Calu3 (cell line): ENCODE measurements around the gene OR10H3. TPM values are rescaled to one million over a fixed set of nuclear protein-coding genes. Genes with fewer than 3 reads are reported as not detected.

Experiments used
- BruUV-seq: library from RNA; stranded (reverse); fragments of 400-500 nt; replicated peaks from 2 replicates; lab custom pipeline; 2021; lab: Mats Ljungman, UMichigan
- CTCF ChIA-PET: fragments of 300-600 bp; sonication (Branson Sonifier 250); formaldehyde crosslinking; loops from one replicate; lab custom pipeline; 2022; ENCODE audit warnings: antibody characterized with exemption; lab: Charles Lee
- DNase-seq: peaks from one replicate; pipeline ENCODE4 v3.0.0; 2022
- H3K27ac Mint-ChIP-seq: one replicate; pipeline ENCODE4 v1.8.0; 2022; ENCODE audit warnings: mixed read lengths; ENCODE audit not compliant: unreplicated experiment
- H3K27me3 Mint-ChIP-seq: one replicate; pipeline ENCODE4 v1.8.0; 2022; ENCODE audit warnings: mixed read lengths; ENCODE audit not compliant: unreplicated experiment
- H3K36me3 Mint-ChIP-seq: one replicate; pipeline ENCODE4 v1.8.0; 2022; ENCODE audit warnings: mild to moderate bottlenecking, moderate library complexity, mixed read lengths; ENCODE audit not compliant: insufficient read depth, unreplicated experiment
- H3K4me1 Mint-ChIP-seq: one replicate; pipeline ENCODE4 v1.8.0; 2022; ENCODE audit warnings: mild to moderate bottlenecking, low read depth, mixed read lengths; ENCODE audit not compliant: unreplicated experiment
- H3K4me3 Mint-ChIP-seq: one replicate; pipeline ENCODE4 v1.8.0; 2022; ENCODE audit warnings: mild to moderate bottlenecking, low read depth, moderate library complexity, mixed read lengths; ENCODE audit not compliant: unreplicated experiment
- H3K9me3 Mint-ChIP-seq: one replicate; pipeline ENCODE4 v1.8.0; 2022; ENCODE audit warnings: low read depth, mixed read lengths; ENCODE audit not compliant: unreplicated experiment
- CTCF ChIP-seq: fragments of 200-600 bp; IDR thresholded peaks from one replicate; pipeline ENCODE4 v1.8.0; 2022; ENCODE audit warnings: antibody characterized with exemption; ENCODE audit not compliant: unreplicated experiment
- intact Hi-C: fragments of 100-400 bp; cut with micrococcal nuclease; formaldehyde crosslinking; loops from one replicate; pipeline ENCODE4 v1.10.0; 2022; ENCODE audit not compliant: unreplicated experiment
- total RNA-seq: library from RNA; stranded (reverse); gene quantifications from 2 replicates; pipeline ENCODE4 v1.2.3, GENCODE V29; 2022

The OR10H3 gene
- total RNA-seq, 1 experiment from 2014 or later, result not detected

- peaks cover 3% of the 10 kb centered on the region for H3K9me3 Mint-ChIP-seq
These were observed 14.8 kb upstream of the OR10H3 start for GRCh38 chr19:15722956-15723355.

DNA sequence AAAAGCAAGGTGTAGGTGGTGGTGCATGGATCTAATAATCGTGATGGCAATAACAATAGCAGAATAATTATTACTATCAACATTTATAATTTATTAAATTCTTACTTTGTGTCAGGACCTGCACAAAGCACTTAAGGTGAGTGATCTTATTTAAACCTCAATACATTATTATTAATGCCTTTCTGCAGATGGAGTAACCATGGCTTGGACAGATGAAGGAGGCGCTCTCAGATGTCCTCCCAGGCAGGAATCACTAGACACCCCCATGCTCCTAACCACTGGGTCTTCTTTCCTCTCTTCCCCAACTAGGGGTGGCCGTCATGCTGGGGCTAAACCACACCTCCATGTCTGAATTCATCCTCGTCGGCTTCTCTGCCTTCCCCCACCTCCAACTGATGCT, 10.1 kb upstream of the OR10H3 start, which contains the start of gene OR10H2:
OR10H2 (plus strand) TSS at position 301 of the 400 bp plus-strand sequence; CDS start at position 321, 20 bp downstream.
- no peak for DNase-seq
- intact Hi-C loops, result no loop called here
- H3K27ac Mint-ChIP-seq, result no peak within 1 kb of the TSS
- CTCF ChIA-PET, result no interaction called here
- no peaks in the 10 kb centered on the region for H3K36me3 Mint-ChIP-seq
- H3K27me3 Mint-ChIP-seq, result peaks cover 55% of the 10 kb centered on the region
- H3K4me1 Mint-ChIP-seq, result no peaks in the 10 kb centered on the region
- BruUV-seq, result no TSS peak
- TF ChIP-seq CTCF, result no peak
- H3K4me3 Mint-ChIP-seq, result no peak within 1 kb of the TSS
- no peaks in the 10 kb centered on the region for H3K9me3 Mint-ChIP-seq

More at GRCh38 chr19:15722956-15723355, 14.8 kb upstream of the OR10H3 start:
- no peak for DNase-seq
- H3K36me3 Mint-ChIP-seq, result no peaks in the 10 kb centered on the region
- CTCF ChIA-PET, result interaction anchor here (0.5 kb wide), 1 partner anchor 816 kb away, joined by 5 read pairs; no protein-coding TSS in a partner anchor
- no peak for TF ChIP-seq CTCF
- intact Hi-C loops, result no loop called here
- no TSS peak for BruUV-seq
- H3K4me1 Mint-ChIP-seq, result no peaks in the 10 kb centered on the region
- no peak overlapping the region for H3K27ac Mint-ChIP-seq
- peaks cover 79% of the 10 kb centered on the region for H3K27me3 Mint-ChIP-seq
- no peak overlapping the region for H3K4me3 Mint-ChIP-seq

GRCh38 chr19:15730538-15730937, 7.2 kb upstream of the OR10H3 start:
- Mint-ChIP-seq H3K27me3 (peaks cover 61% of the 10 kb centered on the region), H3K36me3 (no peaks in the 10 kb centered on the region), H3K9me3 (no peaks in the 10 kb centered on the region), H3K4me1 (no peaks in the 10 kb centered on the region), H3K4me3 (no peak overlapping the region), H3K27ac (no peak overlapping the region)
- CTCF ChIA-PET, result interaction anchor here (0.6 kb wide), 1 partner anchor 268 kb away, joined by 3 read pairs; no protein-coding TSS in a partner anchor
- intact Hi-C loops, result no loop called here
- DNase-seq, result no peak
- no peak for TF ChIP-seq CTCF
- BruUV-seq, result no TSS peak

- BruUV-seq, result no TSS peak
- Mint-ChIP-seq H3K27ac (no peak overlapping the region), H3K9me3 (no peaks in the 10 kb centered on the region), H3K27me3 (peaks cover 49% of the 10 kb centered on the region), H3K36me3 (no peaks in the 10 kb centered on the region), H3K4me1 (no peaks in the 10 kb centered on the region), H3K4me3 (no peak overlapping the region)
- CTCF ChIA-PET, result interaction anchor here (0.6 kb wide), 1 partner anchor 187 kb away, joined by 6 read pairs; no protein-coding TSS in a partner anchor
- intact Hi-C loops, result no loop called here
- DNase-seq, result no peak
- TF ChIP-seq CTCF, result no peak
These were observed 5.4 kb upstream of the OR10H3 start for GRCh38 chr19:15732388-15732787.
